SU-DHL-6 (cell line): ENCODE results near the gene RGS7.

Experiments used
- EZH2phosphoT487 ChIP-seq: fragments of 200-600 bp; sonication (generic), shearing (Covaris generic); conservative IDR thresholded peaks from 2 replicates; pipeline ENCODE4 v1.6.1; 2018; ENCODE audit warnings: mild to moderate bottlenecking, antibody characterized with exemption, low read length, moderate library complexity, mixed read lengths
- TF ChIP-seq, protein P1 (sequence below): fragments of 200-600 bp; sonication (generic); IDR thresholded peaks from one replicate; pipeline ENCODE4 v1.5.1; 2017; ENCODE audit warnings: antibody characterized with exemption, mild to moderate bottlenecking, low read length, moderate library complexity; ENCODE audit not compliant: insufficient read depth, poor library complexity, severe bottlenecking

DNA sequence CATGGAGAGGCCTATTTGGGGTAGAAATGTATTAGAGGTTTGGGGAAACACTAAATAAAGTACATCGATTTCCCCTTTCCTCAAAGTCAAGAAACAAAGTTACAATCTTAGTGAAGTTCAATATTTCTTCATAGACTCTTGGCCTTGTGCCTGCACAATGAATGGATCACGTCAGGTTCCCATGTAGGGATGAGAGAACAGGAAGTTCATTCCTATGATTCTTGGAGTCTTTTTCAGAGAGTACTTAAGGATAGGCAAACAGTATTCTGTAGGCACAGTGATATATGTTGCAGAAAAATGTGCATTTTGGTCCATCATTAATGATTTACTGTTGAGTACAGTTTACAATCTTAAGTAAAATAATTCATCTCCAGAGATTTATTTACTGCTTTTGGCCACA, 275.5 kb downstream of the RGS7 start:
- TF ChIP-seq, protein P1, sequence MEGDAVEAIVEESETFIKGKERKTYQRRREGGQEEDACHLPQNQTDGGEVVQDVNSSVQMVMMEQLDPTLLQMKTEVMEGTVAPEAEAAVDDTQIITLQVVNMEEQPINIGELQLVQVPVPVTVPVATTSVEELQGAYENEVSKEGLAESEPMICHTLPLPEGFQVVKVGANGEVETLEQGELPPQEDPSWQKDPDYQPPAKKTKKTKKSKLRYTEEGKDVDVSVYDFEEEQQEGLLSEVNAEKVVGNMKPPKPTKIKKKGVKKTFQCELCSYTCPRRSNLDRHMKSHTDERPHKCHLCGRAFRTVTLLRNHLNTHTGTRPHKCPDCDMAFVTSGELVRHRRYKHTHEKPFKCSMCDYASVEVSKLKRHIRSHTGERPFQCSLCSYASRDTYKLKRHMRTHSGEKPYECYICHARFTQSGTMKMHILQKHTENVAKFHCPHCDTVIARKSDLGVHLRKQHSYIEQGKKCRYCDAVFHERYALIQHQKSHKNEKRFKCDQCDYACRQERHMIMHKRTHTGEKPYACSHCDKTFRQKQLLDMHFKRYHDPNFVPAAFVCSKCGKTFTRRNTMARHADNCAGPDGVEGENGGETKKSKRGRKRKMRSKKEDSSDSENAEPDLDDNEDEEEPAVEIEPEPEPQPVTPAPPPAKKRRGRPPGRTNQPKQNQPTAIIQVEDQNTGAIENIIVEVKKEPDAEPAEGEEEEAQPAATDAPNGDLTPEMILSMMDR: no peak
- TF ChIP-seq EZH2phosphoT487: no peak
